Measurements from ENCODE around the gene FGF11.

The FGF11 gene

GRCh38 chr17:7483255-7484066, 44.1 kb downstream of the FGF11 start:
- H3K4me1 ChIP-seq (ENCODE audit: control extremely low read depth in 1 of 4, control insufficient read depth in 4 of 4, insufficient read depth in 4 of 4, low read length in 3 of 4) = peaks cover 12 to 59% (median 45%) of the 10 kb centered on the region in 4 experiments
- H3K27ac ChIP-seq (ENCODE audit: insufficient read depth in 1 of 2, low read depth in 1 of 2, low read length in 2 of 2, poor library complexity in 1 of 2, severe bottlenecking in 2 of 2) = peak overlapping the region; percentile 99 to 100
- DNase-seq = peak; percentile 92 to 97 (median 96)
- CTCF ChIA-PET = interaction anchor here (1.0 to 5.0 kb wide), 3 partner anchors 47 to 128 kb away, joined by 3 to 27 read pairs (median 4); partner anchors contain the start of gene TMEM102
- 0% methylated on average over 25 of the region's 38 CpGs for WGBS (ENCODE audit: insufficient coverage)
- H3K9me3 ChIP-seq (ENCODE audit: control extremely low read depth in 1 of 5, control insufficient read depth in 4 of 5, insufficient read depth in 2 of 5, low read depth in 1 of 5, low read length in 4 of 5) = no peaks in the 10 kb centered on the region
- peak overlapping the region; percentile 59 to 97 (median 84) for H3K4me3 ChIP-seq (ENCODE audit: control insufficient read depth in 1 of 7, extremely low read depth in 1 of 7, insufficient read depth in 4 of 7, low read depth in 2 of 7, low read length in 6 of 7)
- H3K36me3 ChIP-seq (ENCODE audit: control insufficient read depth in 4 of 4, insufficient read depth in 4 of 4, low read length in 3 of 4) = peaks cover 0 to 7% (median 2%) of the 10 kb centered on the region in 4 experiments
- POLR2A ChIA-PET = interaction anchor here (0.5 to 2.5 kb wide), 18 partner anchors 7 to 295 kb away, joined by 3 to 28 read pairs (median 6); partner anchors contain the start of genes CHRNB1, FGF11, MPDU1 and PLSCR3
- no peaks in the 10 kb centered on the region for H3K27me3 ChIP-seq (replicated peaks in 2 of 5; ENCODE audit: control insufficient read depth in 4 of 5, insufficient read depth in 5 of 5, low read length in 4 of 5)

- Histone ChIP-seq H3K36me3 (ENCODE audit: control insufficient read depth in 4 of 4, insufficient read depth in 4 of 4, low read length in 3 of 4) (peaks cover 0 to 9% (median 2%) of the 10 kb centered on the region in 4 experiments), H3K27me3 (replicated peaks in 2 of 5; ENCODE audit: control insufficient read depth in 4 of 5, insufficient read depth in 5 of 5, low read length in 4 of 5) (no peaks in the 10 kb centered on the region), H3K4me3 (ENCODE audit: control insufficient read depth in 1 of 7, extremely low read depth in 1 of 7, insufficient read depth in 4 of 7, low read depth in 2 of 7, low read length in 6 of 7) (peak within 1 kb of the TSS; percentile 59 to 97 (median 84)), H3K27ac (ENCODE audit: insufficient read depth in 1 of 2, low read depth in 1 of 2, low read length in 2 of 2, poor library complexity in 1 of 2, severe bottlenecking in 2 of 2) (peak within 1 kb of the TSS; percentile 99 to 100), H3K9me3 (ENCODE audit: control extremely low read depth in 1 of 5, control insufficient read depth in 4 of 5, insufficient read depth in 2 of 5, low read depth in 1 of 5, low read length in 4 of 5) (no peaks in the 10 kb centered on the region), H3K4me1 (ENCODE audit: control extremely low read depth in 1 of 4, control insufficient read depth in 4 of 4, insufficient read depth in 4 of 4, low read length in 3 of 4) (peaks cover 12 to 60% (median 46%) of the 10 kb centered on the region in 4 experiments)
- WGBS (ENCODE audit: insufficient coverage) = 0% methylated on average over 34 of the region's 64 CpGs
- CTCF ChIA-PET = interaction anchor here (1.0 to 5.0 kb wide), 6 partner anchors 8 to 129 kb away, joined by 3 to 27 read pairs (median 4); partner anchors contain the start of gene TMEM102
- POLR2A ChIA-PET = interaction anchor here (0.6 to 2.5 kb wide), 23 partner anchors 8 to 156 kb away, joined by 3 to 28 read pairs (median 5); partner anchors contain the start of genes CHRNB1, FGF11, MPDU1 and PLSCR3
- peak; percentile 97 to 99 (median 98) for DNase-seq
These were observed 45.0 kb downstream of the FGF11 start, which contains the start of gene POLR2A for GRCh38 chr17:7484067-7484918. Gene POLR2A, plus strand, starts transcription at chr17:7484366.

DNA sequence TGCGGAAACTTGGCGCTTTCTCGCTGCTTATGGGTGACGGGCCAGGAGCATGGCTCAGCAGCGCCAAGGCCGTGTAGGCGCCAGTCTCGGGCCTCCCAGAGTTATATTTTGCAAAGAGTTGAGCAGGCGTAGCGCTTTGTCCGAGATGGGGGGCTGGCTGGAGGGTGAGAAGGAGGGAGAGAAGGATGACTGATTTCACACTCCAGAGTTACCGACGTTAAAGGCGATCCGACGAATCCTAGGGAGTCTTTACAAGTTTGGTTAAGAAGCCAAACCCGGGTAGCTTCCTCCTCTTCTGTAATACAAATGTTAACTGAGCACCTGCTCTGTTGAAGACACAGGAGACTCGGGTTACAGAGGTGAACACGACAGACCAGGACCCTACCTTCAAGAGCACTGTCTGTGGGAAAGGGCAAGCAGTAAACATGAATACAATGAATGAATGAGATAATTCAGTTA, 45.6 kb downstream of the FGF11 start:
- POLR2A ChIA-PET = interaction anchor here (0.5 to 2.5 kb wide), 18 partner anchors 9 to 156 kb away, joined by 3 to 28 read pairs (median 6); partner anchors contain the start of genes CHRNB1, FGF11, PLSCR3 and TMEM102
- peak overlapping the region; percentile 54 to 97 (median 80) for H3K4me3 ChIP-seq (ENCODE audit: control insufficient read depth in 1 of 7, extremely low read depth in 1 of 7, insufficient read depth in 4 of 7, low read depth in 2 of 7, low read length in 6 of 7)
- peaks cover 12 to 56% (median 42%) of the 10 kb centered on the region in 4 experiments for H3K4me1 ChIP-seq (ENCODE audit: control extremely low read depth in 1 of 4, control insufficient read depth in 4 of 4, insufficient read depth in 4 of 4, low read length in 3 of 4)
- WGBS (ENCODE audit: insufficient coverage) = 0% methylated on average over 10 of the region's 19 CpGs
- H3K36me3 ChIP-seq (ENCODE audit: control insufficient read depth in 4 of 4, insufficient read depth in 4 of 4, low read length in 3 of 4) = peaks cover 0 to 10% (median 2%) of the 10 kb centered on the region in 4 experiments
- no peaks in the 10 kb centered on the region for H3K27me3 ChIP-seq (replicated peaks in 2 of 5; ENCODE audit: control insufficient read depth in 4 of 5, insufficient read depth in 5 of 5, low read length in 4 of 5)
- no peaks in the 10 kb centered on the region for H3K9me3 ChIP-seq (ENCODE audit: control extremely low read depth in 1 of 5, control insufficient read depth in 4 of 5, insufficient read depth in 2 of 5, low read depth in 1 of 5, low read length in 4 of 5)
- DNase-seq = no peak
- CTCF ChIA-PET = interaction anchor here (0.9 to 5.0 kb wide), 7 partner anchors 9 to 129 kb away, joined by 3 to 27 read pairs (median 4); partner anchors contain the start of gene TMEM102
- H3K27ac ChIP-seq (ENCODE audit: insufficient read depth in 1 of 2, low read depth in 1 of 2, low read length in 2 of 2, poor library complexity in 1 of 2, severe bottlenecking in 2 of 2) = peak overlapping the region in 1 of 2 experiments; percentile 100

DNA sequence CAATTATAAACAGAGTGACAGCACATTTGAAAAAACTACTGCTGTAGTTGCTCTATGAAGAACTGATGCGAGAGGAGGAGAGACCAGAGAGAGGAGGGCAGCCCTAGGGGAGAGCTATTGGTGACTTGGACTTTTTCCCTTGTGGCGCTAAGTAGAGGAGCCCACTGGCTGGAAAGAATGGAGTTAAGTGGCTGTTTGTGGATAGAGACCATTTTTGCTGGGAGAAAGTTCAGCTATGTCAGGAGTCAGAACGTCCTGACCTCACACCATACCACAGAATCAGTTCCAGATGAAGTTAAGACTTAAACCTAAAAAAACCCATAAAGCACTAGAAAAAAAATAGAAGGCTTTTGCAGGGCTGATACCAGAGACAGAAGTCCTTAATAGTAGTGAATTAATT, 46.9 kb downstream of the FGF11 start:
- H3K4me3 ChIP-seq (ENCODE audit: control insufficient read depth in 1 of 7, extremely low read depth in 1 of 7, insufficient read depth in 4 of 7, low read depth in 2 of 7, low read length in 6 of 7) = peak overlapping the region in 5 of 7 experiments; percentile 12 to 88 (median 52)
- no peak for DNase-seq
- no peaks in the 10 kb centered on the region for H3K9me3 ChIP-seq (ENCODE audit: control extremely low read depth in 1 of 5, control insufficient read depth in 4 of 5, insufficient read depth in 2 of 5, low read depth in 1 of 5, low read length in 4 of 5)
- H3K27me3 ChIP-seq (replicated peaks in 2 of 5; ENCODE audit: control insufficient read depth in 4 of 5, insufficient read depth in 5 of 5, low read length in 4 of 5) = no peaks in the 10 kb centered on the region
- peak overlapping the region in 1 of 2 experiments; percentile 65 for H3K27ac ChIP-seq (ENCODE audit: insufficient read depth in 1 of 2, low read depth in 1 of 2, low read length in 2 of 2, poor library complexity in 1 of 2, severe bottlenecking in 2 of 2)
- ChIA-PET POLR2A (interaction anchor here (0.6 to 1.2 kb wide), 4 partner anchors 15 to 74 kb away, joined by 3 read pairs; no protein-coding TSS in a partner anchor), CTCF (interaction anchor here (0.9 to 5.0 kb wide), 5 partner anchors 11 to 74 kb away, joined by 5 to 27 read pairs (median 6); partner anchors contain the start of gene TMEM102)
- H3K4me1 ChIP-seq (ENCODE audit: control extremely low read depth in 1 of 4, control insufficient read depth in 4 of 4, insufficient read depth in 4 of 4, low read length in 3 of 4) = peaks cover 12 to 48% (median 37%) of the 10 kb centered on the region in 4 experiments
- H3K36me3 ChIP-seq (ENCODE audit: control insufficient read depth in 4 of 4, insufficient read depth in 4 of 4, low read length in 3 of 4) = peaks cover 0 to 15% (median 2%) of the 10 kb centered on the region in 4 experiments
- WGBS (ENCODE audit: insufficient coverage) = 89% methylated on average over 1 of the region's 3 CpGs

DNA sequence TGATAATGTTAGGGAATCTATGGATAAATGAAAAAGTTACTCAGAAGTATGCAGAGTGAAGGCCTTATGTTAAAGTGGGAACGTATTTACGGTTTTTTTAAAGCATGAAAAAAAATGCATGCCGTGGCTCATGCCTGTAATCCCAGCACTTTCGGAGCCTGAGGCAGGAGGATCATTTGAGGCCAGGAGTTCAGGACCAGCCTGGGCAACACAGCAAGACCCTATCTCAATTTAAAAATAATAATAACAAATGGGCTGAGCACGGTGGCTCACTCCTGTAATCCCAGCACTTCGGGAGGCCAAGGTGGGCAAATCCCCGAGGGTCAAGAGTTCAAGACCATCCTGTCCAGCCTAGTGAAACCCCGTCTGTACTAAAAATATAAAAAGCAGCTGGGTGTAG, 50.8 kb downstream of the FGF11 start:
- Histone ChIP-seq H3K4me1 (ENCODE audit: control extremely low read depth in 1 of 4, control insufficient read depth in 4 of 4, insufficient read depth in 4 of 4, low read length in 3 of 4) (peaks cover 10 to 30% (median 20%) of the 10 kb centered on the region in 4 experiments), H3K27me3 (replicated peaks in 2 of 5; ENCODE audit: control insufficient read depth in 4 of 5, insufficient read depth in 5 of 5, low read length in 4 of 5) (no peaks in the 10 kb centered on the region), H3K36me3 (ENCODE audit: control insufficient read depth in 4 of 4, insufficient read depth in 4 of 4, low read length in 3 of 4) (peaks cover 4 to 35% (median 13%) of the 10 kb centered on the region in 4 experiments), H3K4me3 (ENCODE audit: control insufficient read depth in 1 of 7, extremely low read depth in 1 of 7, insufficient read depth in 4 of 7, low read depth in 2 of 7, low read length in 6 of 7) (no peak overlapping the region), H3K27ac (ENCODE audit: insufficient read depth in 1 of 2, low read depth in 1 of 2, low read length in 2 of 2, poor library complexity in 1 of 2, severe bottlenecking in 2 of 2) (no peak overlapping the region), H3K9me3 (ENCODE audit: control extremely low read depth in 1 of 5, control insufficient read depth in 4 of 5, insufficient read depth in 2 of 5, low read depth in 1 of 5, low read length in 4 of 5) (no peaks in the 10 kb centered on the region)
- ChIA-PET CTCF (interaction anchor here (0.7 to 1.5 kb wide), 3 partner anchors 14 to 310 kb away, joined by 3 to 5 read pairs (median 3); no protein-coding TSS in a partner anchor), POLR2A (no interaction called here)
- 84% methylated on average over 8 of the region's 8 CpGs for WGBS (ENCODE audit: insufficient coverage)
- no peak for DNase-seq

- ChIA-PET POLR2A (no interaction called here), CTCF (interaction anchor here (0.8 to 1.9 kb wide), 4 partner anchors 24 to 69 kb away, joined by 3 to 7 read pairs (median 3); no protein-coding TSS in a partner anchor)
- DNase-seq = no peak
- Histone ChIP-seq H3K4me3 (ENCODE audit: control insufficient read depth in 1 of 7, extremely low read depth in 1 of 7, insufficient read depth in 4 of 7, low read depth in 2 of 7, low read length in 6 of 7) (no peak overlapping the region), H3K27ac (ENCODE audit: insufficient read depth in 1 of 2, low read depth in 1 of 2, low read length in 2 of 2, poor library complexity in 1 of 2, severe bottlenecking in 2 of 2) (peak overlapping the region in 1 of 2 experiments; percentile 19), H3K36me3 (ENCODE audit: control insufficient read depth in 4 of 4, insufficient read depth in 4 of 4, low read length in 3 of 4) (peaks cover 4 to 50% (median 25%) of the 10 kb centered on the region in 4 experiments), H3K27me3 (replicated peaks in 2 of 5; ENCODE audit: control insufficient read depth in 4 of 5, insufficient read depth in 5 of 5, low read length in 4 of 5) (no peaks in the 10 kb centered on the region), H3K4me1 (ENCODE audit: control extremely low read depth in 1 of 4, control insufficient read depth in 4 of 4, insufficient read depth in 4 of 4, low read length in 3 of 4) (peaks cover 0 to 18% (median 9%) of the 10 kb centered on the region in 4 experiments), H3K9me3 (ENCODE audit: control extremely low read depth in 1 of 5, control insufficient read depth in 4 of 5, insufficient read depth in 2 of 5, low read depth in 1 of 5, low read length in 4 of 5) (no peaks in the 10 kb centered on the region)
- WGBS (ENCODE audit: insufficient coverage) = no CpG with 5 or more reads among the region's 1 CpG
These were observed 52.3 kb downstream of the FGF11 start for GRCh38 chr17:7491583-7491982.

All from common myeloid progenitor, CD34-positive (primary cell).